GM18868 (cell line): ENCODE measurements around the gene RDH12.

Experiments
- ATAC-seq: cut with Tn5 transposase; IDR thresholded peaks from one replicate; pipeline ENCODE4 v1.9.1; 2021; ENCODE audit warnings: mild to moderate bottlenecking, moderate library complexity; ENCODE audit not compliant: unreplicated experiment

The RDH12 gene

DNA sequence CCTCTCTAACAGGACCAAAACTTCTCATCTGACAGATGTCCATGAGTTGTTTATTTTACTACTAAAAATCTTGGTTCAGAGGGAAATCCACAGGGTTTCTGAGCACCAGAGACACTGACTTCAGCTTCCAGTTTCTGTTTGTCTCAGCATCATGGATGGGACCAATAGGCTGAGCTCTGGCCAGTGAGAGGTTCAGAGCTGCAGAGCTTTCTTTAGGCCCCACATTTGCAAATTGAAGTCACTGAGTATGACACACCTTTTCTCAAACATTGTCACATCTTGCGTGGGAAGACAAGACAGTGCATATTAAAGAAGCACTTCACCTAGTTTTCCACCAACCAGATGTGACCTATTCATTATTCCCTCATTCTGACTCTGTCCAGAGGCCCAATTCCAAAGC is 45.2 kb downstream of the RDH12 start:
- peak; percentile 66 for ATAC-seq

DNA sequence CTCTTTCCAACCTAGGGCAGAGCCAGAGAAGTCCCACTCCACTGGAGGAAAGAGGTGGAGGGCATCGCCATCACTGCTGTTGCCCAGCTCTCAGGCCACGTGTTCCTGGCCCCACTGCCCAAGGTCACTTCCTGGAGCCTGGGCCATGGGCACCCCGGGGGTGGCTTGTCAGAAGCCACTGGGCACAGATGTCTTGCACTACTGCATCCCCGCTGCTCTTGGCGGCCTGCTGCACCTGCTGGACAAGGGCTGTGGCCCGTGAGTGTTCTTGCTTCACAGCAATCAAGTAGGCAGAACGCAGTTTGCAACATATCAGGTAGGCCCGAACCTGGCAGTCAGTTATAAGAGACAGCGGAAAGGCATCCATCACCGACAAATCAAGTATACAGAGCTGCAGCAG is 46.6 kb downstream of the RDH12 start:
- no peak for ATAC-seq

- no peak for ATAC-seq
Observed at GRCh38 chr14:67749341-67750084, 47.8 kb downstream of the RDH12 start.

GRCh38 chr14:67756496-67756895 is 54.8 kb downstream of the RDH12 start:
- ATAC-seq: no peak

DNA sequence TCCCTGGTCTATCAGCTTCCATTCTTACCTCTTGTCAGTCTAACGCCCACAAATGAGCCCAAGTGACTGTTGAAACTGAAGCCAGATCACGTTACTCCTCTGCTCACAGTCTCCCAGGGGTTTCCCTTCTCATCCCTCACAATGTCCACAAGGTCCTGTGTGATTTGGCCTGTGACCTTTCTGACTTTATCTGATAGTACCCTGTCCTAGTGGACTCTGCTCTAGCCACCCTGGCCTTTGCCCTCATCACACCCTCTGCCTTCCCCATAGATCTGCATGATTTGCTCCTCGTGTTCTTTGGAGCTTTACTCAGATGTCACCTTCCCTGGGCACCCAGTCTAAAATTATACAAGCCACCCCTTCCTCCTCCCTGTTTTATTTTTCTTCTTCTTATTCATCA is 55.5 kb downstream of the RDH12 start:
- ATAC-seq: no peak

GRCh38 chr14:67759916-67760315 is 58.2 kb downstream of the RDH12 start:
- ATAC-seq: no peak

- no peak for ATAC-seq
Observed at GRCh38 chr14:67762051-67762450, 60.4 kb downstream of the RDH12 start.

DNA sequence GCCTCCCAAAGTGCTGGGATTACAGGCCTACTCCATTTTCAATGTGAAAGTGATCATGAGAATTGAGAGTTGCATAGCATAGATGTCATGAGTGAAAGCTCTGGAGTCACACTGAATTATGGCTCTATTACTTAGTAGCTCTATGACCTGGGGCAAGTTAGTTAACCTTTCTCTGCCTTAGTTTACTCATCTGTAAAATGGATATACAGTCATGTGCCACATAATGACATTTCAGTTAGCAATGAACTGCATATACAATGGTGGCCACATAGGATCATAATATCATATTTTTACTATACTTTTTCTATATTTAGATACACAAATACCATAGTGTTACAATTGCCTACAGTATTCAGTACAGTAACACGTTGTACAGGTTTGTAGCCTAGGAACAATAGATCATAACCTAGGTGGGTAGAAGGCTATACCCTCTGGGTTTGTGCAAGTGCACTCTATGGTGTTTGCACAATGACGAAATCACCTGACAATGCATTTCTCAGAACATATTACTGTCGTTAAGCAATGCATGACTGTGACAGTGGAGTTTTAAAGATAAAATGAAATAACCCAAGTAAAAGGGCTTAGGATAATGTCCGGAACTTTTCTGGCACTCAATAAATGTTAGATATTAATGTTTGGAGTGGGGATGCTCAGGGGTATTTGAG is 61.6 kb downstream of the RDH12 start:
- ATAC-seq: no peak

DNA sequence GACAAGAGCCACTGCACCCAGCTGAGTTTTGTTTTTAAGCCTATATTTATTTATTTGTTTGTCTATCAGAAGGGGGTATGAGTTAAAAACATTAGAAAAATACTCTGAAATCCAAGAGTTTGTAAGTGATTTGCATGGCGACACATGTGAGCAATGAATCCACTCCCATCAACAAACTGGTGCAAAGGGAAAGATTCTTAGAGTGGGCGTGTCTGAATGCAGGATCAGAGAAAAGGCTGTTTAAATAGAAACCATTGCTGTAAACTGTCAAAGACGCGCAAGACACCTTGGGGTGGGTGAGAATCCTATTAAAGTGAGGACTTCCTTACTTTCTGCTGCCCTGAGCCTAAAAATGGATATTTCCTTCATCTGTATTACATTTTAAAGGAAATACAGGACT is 62.8 kb downstream of the RDH12 start:
- no peak for ATAC-seq

GRCh38 chr14:67765192-67765834 is 63.6 kb downstream of the RDH12 start:
- ATAC-seq: no peak

DNA sequence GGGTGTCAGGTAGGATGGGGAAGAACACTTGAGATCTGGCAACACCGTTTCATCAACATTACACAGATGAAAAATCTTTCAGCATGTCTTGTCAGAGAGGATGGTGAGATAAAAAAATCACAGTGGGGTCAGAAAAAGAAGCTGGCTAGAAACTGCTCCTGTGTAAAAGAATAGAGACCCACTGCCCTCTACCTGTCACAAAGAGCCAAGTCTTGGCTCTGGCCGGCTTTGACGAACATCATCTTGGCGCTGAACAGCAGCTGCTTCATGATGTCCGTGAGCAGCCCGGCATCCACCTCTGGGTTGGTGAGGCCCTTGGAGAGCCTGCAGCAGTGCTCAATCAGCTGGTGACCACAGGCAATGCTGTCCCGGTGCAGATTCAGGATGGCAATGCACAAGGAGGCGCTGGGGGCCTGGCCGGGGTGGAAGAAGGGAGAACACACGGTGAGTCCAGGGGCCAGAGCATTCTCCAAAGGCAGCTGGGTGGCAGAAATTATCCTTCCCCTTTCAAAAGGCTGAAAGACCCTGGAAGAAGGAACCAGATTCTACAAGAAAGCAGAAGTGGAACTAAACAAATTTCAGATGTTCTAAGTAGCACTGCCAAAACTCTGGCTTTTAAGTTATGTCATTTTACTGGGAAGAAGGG is 64.5 kb downstream of the RDH12 start:
- ATAC-seq: no peak

- ATAC-seq: no peak
Observed at GRCh38 chr14:67768219-67768618, 66.5 kb downstream of the RDH12 start.

GRCh38 chr14:67773844-67774377 is 72.2 kb downstream of the RDH12 start:
- ATAC-seq: no peak

GRCh38 chr14:67776653-67777322 is 75.1 kb downstream of the RDH12 start:
- ATAC-seq: no peak

DNA sequence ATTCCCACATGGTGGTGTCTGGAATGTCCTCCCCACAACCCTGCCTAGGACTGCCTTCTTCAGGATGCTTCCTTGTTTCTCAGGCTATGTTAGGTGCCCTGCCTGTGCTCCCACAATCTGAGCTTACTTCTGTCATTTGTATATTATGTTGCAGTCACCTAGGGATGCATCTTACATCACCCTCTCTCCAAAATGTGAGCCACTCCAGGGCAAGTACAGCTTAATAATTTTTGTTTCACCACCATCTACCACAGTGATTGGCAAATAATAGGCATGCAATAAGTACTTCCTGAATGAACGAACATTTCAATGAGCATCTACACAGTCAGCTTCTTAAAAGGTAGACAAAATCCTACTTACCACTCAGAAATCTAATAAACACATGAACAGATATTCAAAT is 77.1 kb downstream of the RDH12 start:
- ATAC-seq: no peak

DNA sequence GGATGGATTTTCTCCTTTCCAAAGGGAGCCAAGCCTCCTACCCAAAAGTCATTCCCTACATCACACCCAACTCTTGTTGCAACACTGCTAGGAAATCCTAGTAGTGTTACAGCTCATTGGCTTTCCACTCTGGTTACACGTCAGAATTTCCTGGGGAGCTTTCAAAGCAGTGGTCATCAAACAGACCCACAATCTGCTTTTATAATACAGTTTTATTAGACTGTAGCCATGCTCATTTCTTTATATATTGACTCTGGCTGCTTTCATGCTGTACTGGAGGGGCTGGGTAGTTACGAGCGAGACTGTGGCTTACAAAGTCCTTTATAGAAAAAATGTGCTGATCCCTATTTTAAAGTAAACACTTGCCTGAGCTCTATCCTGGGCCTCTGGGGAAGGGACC is 80.4 kb downstream of the RDH12 start:
- no peak for ATAC-seq
